Right lobe of liver (tissue), 6 donors: ENCODE results near the gene TPM2. TPM values are rescaled to one million over a fixed set of nuclear protein-coding genes. Genes with fewer than 3 reads are reported as not detected.
"Not testable (repeated sequence)": the region's sequence is repeated elsewhere in the genome, so short reads cannot be mapped to it uniquely, and the experiment has no call there.

Experiments used
- ATAC-seq, 4 donors: fragments of 200-7000 bp; cut with Tn5 transposase; one replicate each; pipeline ENCODE4 v1.9.1; 2020; ENCODE audit warnings: mild to moderate bottlenecking in 4 of 4, moderate library complexity in 4 of 4
- DNase-seq, 3 donors: peaks; one replicate each; pipeline ENCODE4 v3.0.0-alpha.2; 2020
- H3K27ac ChIP-seq, 3 donors: fragments of 200-600 bp; one replicate each; pipeline ENCODE4 v1.8.0; 2022
- H3K27me3 ChIP-seq, 2 donors: fragments of 200-600 bp; one replicate each; pipeline ENCODE4 v1.8.0; 2022
- H3K36me3 ChIP-seq, 4 donors: fragments of 200-600 bp; sonication (generic) in 1 of 4; one replicate each; pipeline versions ENCODE4 v1.5.1 to v1.8.0; 2017 to 2022; ENCODE audit warnings: control low read depth in 1 of 4
- H3K4me1 ChIP-seq, 4 donors: fragments of 200-600 bp; sonication (generic) in 1 of 4; one replicate each; pipeline versions ENCODE4 v1.5.1 to v1.8.0; 2017 to 2022; ENCODE audit warnings: control low read depth in 1 of 4
- H3K4me3 ChIP-seq, 3 donors: fragments of 200-600 bp; one replicate each; pipeline ENCODE4 v1.8.0; 2022
- H3K9me3 ChIP-seq, 4 donors: fragments of 200-600 bp; sonication (generic) in 1 of 4; one replicate each; pipeline versions ENCODE4 v1.5.1 to v1.8.0; 2017 to 2022; ENCODE audit warnings: control low read depth in 1 of 4
- CTCF ChIP-seq, 4 donors: fragments of 200-600 bp in 3 of 4; fragments of 450-650 bp in 1 of 4; IDR thresholded peaks; one replicate each; pipeline versions ENCODE4 v1.5.1 to v1.8.0; 2016 to 2022; ENCODE audit warnings: antibody characterized with exemption in 4 of 4, mild to moderate bottlenecking in 2 of 4
- POLR2A ChIP-seq: fragments of 450-650 bp; IDR thresholded peaks from one replicate; pipeline ENCODE4 v1.6.1; 2017; ENCODE audit warnings: antibody characterized with exemption, mild to moderate bottlenecking
- WGBS: methylation state at CpG from one replicate; pipeline ENCODE4 v1.1.6; 2018; ENCODE audit warnings: low coverage, low lambda C conversion rate; ENCODE audit not compliant: insufficient coverage; ENCODE audit errors: missing lambda C conversion rate; 5-methylcytosine and 5-hydroxymethylcytosine counted together
- intact Hi-C, 2 donors: fragments of 100-400 bp; cut with DNase I; formaldehyde crosslinking; loops; one replicate each; pipeline versions ENCODE4 v1.11.2 to v1.14.1; 2022
- total RNA-seq, 6 experiments: library from RNA; depleted of rRNA in 2 of 6; stranded (reverse); fragments of >200 nt in 2 of 6; fragmentation: NEBNext Ultra II Directional in 3 of 6; extraction: Animal tissue kit (Norgen Biotek cat#: 25700) in 3 of 6; gene quantifications; one replicate each; pipeline versions ENCODE4 v1.1.0 to v1.2.4, GENCODE V29; 2016 to 2023
- donor health status: DM: no; HTN: yes; CAD: no.
- donor health status: DM: no; HTN: no; CAD: no.
- donor health status: DM: no; HTN: no; CAD: no.
- donor health status: DM: no; HTN: yes; CAD: no.
- donor health status: DM: no; HTN: yes; CAD: no.

The TPM2 gene
- total RNA-seq, 6 experiments from 2014 or later = 4.7 to 23.3 (median 12.4) TPM

GRCh38 chr9:35643046-35643445, 46.7 kb downstream of the TPM2 start:
- no peaks in the 10 kb centered on the region for H3K4me1 ChIP-seq
- TF ChIP-seq CTCF (IDR thresholded peaks at IDR 0.05) (no peak), POLR2A (no peak)
- H3K27me3 ChIP-seq = no peaks in the 10 kb centered on the region
- DNase-seq (no peak), ATAC-seq (no peak)
- H3K36me3 ChIP-seq = no peaks in the 10 kb centered on the region
- H3K27ac ChIP-seq = no peak overlapping the region
- H3K4me3 ChIP-seq = no peak overlapping the region
- intact Hi-C loops = no loop called here
- no peaks in the 10 kb centered on the region for H3K9me3 ChIP-seq
- 91% methylated on average over 6 of the region's 12 CpGs for WGBS

DNA sequence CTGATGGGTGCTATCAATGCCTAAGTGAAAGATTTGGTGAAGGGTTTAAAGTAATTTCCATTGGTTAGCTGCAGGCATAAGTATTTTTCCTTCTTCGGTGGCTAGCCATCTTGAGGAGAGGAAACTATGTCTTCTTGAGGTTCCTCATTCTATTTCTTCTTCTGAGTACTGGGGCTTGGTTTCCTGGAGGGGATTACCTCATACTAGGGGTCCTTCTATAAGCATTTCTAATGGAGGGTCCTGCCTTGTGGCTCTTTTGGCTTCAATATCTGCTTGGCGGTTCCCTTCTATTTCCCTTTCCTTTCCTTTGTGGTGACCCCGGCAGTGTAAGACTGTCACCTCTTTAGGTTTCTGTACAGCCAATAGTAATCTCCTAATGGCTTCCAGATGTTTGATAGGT, 48.2 kb downstream of the TPM2 start:
- H3K4me1 ChIP-seq, H3K36me3 ChIP-seq, ATAC-seq, H3K9me3 ChIP-seq, DNase-seq, H3K27me3 ChIP-seq, H3K4me3 ChIP-seq, intact Hi-C loops, H3K27ac ChIP-seq: not testable (repeated sequence)
- WGBS = 73% methylated on average over 3 of the region's 3 CpGs

DNA sequence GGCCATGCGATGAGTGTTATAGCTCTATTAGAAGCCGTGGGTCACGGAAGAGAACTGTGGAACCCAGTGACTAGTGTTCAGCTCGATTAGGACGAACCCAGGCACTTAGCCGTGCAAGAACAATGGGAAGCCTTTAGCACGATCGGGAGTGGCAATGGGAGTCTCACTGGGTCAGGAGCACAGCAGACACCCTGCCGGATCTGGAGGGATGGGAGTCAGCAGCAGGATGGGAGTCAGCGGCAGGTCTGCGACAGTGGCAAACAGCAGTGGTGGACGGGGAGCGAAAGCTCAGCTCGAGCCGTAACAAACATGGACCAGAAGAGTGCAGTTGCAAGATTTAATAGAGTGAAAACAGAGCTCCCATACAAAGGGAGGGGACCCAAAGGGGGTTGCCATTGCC, 49.3 kb downstream of the TPM2 start:
- 97% methylated on average over 6 of the region's 15 CpGs for WGBS
- H3K4me1 ChIP-seq, H3K4me3 ChIP-seq, intact Hi-C loops, H3K27ac ChIP-seq, H3K27me3 ChIP-seq, ATAC-seq, DNase-seq, H3K36me3 ChIP-seq, H3K9me3 ChIP-seq: not testable (repeated sequence)

DNA sequence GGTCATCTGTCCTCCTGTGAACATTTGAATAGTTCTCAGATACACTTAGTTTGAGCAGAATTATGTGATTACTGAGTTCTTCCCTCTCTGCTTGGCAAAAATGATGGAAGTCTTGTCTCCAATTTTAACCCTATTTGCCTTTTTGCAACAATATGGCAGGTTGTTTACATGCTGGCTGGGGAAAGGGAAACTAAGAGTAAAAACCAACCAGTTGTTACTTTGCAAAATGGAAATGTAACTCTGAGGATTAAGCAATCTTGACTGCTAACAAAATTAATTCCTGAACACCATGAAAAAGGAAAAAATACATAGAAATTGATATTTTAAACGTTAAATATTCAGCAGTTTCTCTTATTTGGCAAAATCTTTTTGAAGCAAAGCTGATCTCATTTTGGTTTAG, 50.1 kb downstream of the TPM2 start:
- no peak for DNase-seq
- TF ChIP-seq CTCF (IDR thresholded peaks at IDR 0.05) = no peak
- TF ChIP-seq POLR2A = no peak
- H3K27me3 ChIP-seq = no peaks in the 10 kb centered on the region
- H3K9me3 ChIP-seq = no peaks in the 10 kb centered on the region
- no peak for ATAC-seq
- no peak overlapping the region for H3K27ac ChIP-seq
- no peaks in the 10 kb centered on the region for H3K4me1 ChIP-seq
- no peaks in the 10 kb centered on the region for H3K36me3 ChIP-seq
- no peak overlapping the region for H3K4me3 ChIP-seq
- intact Hi-C loops = no loop called here
- 68% methylated on average over 1 of the region's 1 CpG for WGBS

DNA sequence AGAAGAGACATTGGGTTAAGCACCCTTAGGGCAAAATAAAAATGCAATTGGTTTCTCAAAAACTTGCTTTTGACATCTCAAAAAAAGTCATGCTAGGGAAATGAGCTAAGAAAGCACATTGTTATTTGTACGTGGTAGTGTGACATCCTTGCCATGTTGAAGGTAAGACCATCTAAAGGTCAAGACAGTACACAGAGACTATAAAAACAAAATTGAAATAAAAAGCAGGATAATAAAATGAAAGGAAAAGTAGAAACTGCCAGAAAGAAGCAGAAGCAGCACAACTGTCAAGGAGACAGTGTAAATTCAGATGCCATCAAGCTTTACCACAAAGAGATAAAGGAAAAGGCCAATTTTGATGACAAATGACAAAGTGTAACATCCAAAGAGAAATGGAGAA, 50.5 kb downstream of the TPM2 start:
- peak in 1 of 4 donors; percentile 23 for ATAC-seq
- H3K36me3 ChIP-seq, intact Hi-C loops, H3K27ac ChIP-seq, H3K27me3 ChIP-seq, H3K4me3 ChIP-seq, H3K9me3 ChIP-seq, H3K4me1 ChIP-seq, DNase-seq: not testable (repeated sequence)
- WGBS = 47% methylated on average over 1 of the region's 1 CpG

DNA sequence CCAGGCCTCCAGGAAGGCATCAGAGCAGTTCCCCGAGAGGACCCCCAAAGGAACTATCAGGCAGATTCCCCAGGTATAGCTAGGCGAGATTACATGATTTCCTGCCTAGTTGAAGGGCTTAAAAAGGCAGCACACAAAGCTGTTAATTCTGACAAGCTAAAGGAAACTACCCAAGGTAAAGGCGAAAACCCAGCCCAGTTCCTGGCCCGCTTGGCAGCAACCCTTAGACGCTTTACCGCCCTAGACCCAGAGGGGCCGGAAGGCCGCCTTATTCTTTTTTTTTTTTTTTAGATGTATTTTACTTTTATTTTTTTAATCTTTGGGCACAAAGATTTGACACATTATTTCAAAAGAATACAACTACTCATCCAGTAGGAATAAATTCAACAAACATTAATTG, 51.0 kb downstream of the TPM2 start:
- H3K27ac ChIP-seq, H3K27me3 ChIP-seq, H3K9me3 ChIP-seq, H3K36me3 ChIP-seq, H3K4me3 ChIP-seq, H3K4me1 ChIP-seq, ATAC-seq, DNase-seq, intact Hi-C loops: not testable (repeated sequence)
- WGBS = 59% methylated on average over 6 of the region's 8 CpGs

- ATAC-seq, H3K36me3 ChIP-seq, H3K9me3 ChIP-seq, H3K27me3 ChIP-seq, H3K27ac ChIP-seq, DNase-seq, H3K4me1 ChIP-seq, H3K4me3 ChIP-seq, intact Hi-C loops: not testable (repeated sequence)
- 96% methylated on average over 7 of the region's 9 CpGs for WGBS
Measured at GRCh38 chr9:35637427-35637955, 52.2 kb downstream of the TPM2 start.

DNA sequence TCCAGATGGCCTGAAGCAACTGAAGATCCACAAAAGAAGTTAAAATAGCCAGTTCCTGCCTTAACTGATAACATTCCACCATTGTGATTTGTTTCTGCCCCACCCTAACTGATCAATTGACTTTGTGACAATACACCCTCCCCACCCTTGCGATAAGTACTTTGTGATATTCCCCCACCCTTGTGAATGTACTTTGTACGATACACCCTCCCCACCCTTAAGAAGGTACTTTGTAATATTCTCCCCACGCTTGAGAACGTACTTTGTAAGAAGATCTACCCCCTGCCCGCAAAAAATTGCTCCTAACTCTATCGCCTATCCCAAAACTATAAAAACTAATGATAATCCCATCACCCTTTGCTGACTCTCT, 52.9 kb downstream of the TPM2 start:
- peak overlapping the region in 2 of 3 donors; percentile 18 to 52 for H3K27ac ChIP-seq
- ATAC-seq, DNase-seq, intact Hi-C loops, H3K4me1 ChIP-seq, H3K36me3 ChIP-seq, H3K4me3 ChIP-seq, H3K9me3 ChIP-seq, H3K27me3 ChIP-seq: not testable (repeated sequence)
- 92% methylated on average over 6 of the region's 6 CpGs for WGBS
